Fibroblast of lung (primary cell): Measurements from ENCODE around the gene KLHL29. TPM values are rescaled to one million over a fixed set of nuclear protein-coding genes. Genes with fewer than 3 reads are reported as not detected.
A peak's percentile ranks its signal among the peaks of the same experiment; 100 is the strongest.

Experiments used
- DNase-seq, 2 donors: peaks; one replicate each; pipeline versions ENCODE4 v3.0.0 to v3.0.0-alpha.2; 2010; ENCODE audit warnings: low read depth in 2 of 2
- H2AFZ ChIP-seq: 2 replicates; pipeline ENCODE4 v1.5.1; 2012; ENCODE audit warnings: low read length, control low read depth, inconsistent platforms
- H3K27ac ChIP-seq: 2 replicates; pipeline ENCODE4 v1.5.1; 2011; ENCODE audit warnings: low read length, control low read depth; ENCODE audit not compliant: insufficient read depth
- H3K27me3 ChIP-seq: 2 replicates; pipeline ENCODE4 v1.5.1; 2011; ENCODE audit warnings: mild to moderate bottlenecking, low read length; ENCODE audit not compliant: control insufficient read depth, insufficient read depth
- H3K36me3 ChIP-seq: 2 replicates; pipeline ENCODE4 v1.5.1; 2011; ENCODE audit warnings: low read length; ENCODE audit not compliant: control insufficient read depth, insufficient read depth
- H3K4me1 ChIP-seq: 2 replicates; pipeline ENCODE4 v1.5.1; 2011; ENCODE audit warnings: low read length; ENCODE audit not compliant: control insufficient read depth, insufficient read depth; ENCODE audit errors: extremely low read depth
- H3K4me2 ChIP-seq: 2 replicates; pipeline ENCODE4 v1.5.1; 2011; ENCODE audit warnings: low read length, control low read depth; ENCODE audit not compliant: insufficient read depth; ENCODE audit errors: extremely low read depth
- H3K4me3 ChIP-seq, 4 experiments: fragments of 200-600 bp in 1 of 4; sonication (generic) in 1 of 4; replicated peaks in 1 of 4; 2 replicates each; pipeline ENCODE4 v1.5.1; 2011 to 2016; ENCODE audit warnings: low read length in 4 of 4, low read depth in 3 of 4, mild to moderate bottlenecking in 3 of 4, control low read depth in 2 of 4, inconsistent platforms in 1 of 4, mixed read lengths in 1 of 4; ENCODE audit not compliant: insufficient read depth in 1 of 4; ENCODE audit errors: control extremely low read depth in 1 of 4
- H3K79me2 ChIP-seq: 2 replicates; pipeline ENCODE4 v1.5.1; 2012; ENCODE audit warnings: mild to moderate bottlenecking, low read length, inconsistent platforms; ENCODE audit not compliant: control insufficient read depth, insufficient read depth
- H3K9ac ChIP-seq: 2 replicates; pipeline ENCODE4 v1.5.1; 2011; ENCODE audit warnings: mild to moderate bottlenecking, low read length, control low read depth; ENCODE audit not compliant: insufficient read depth
- H3K9me3 ChIP-seq: 2 replicates; pipeline ENCODE4 v1.5.1; 2012; ENCODE audit warnings: low read depth, low read length; ENCODE audit not compliant: control insufficient read depth, insufficient read depth
- H4K20me1 ChIP-seq: 2 replicates; pipeline ENCODE4 v1.5.1; 2011; ENCODE audit warnings: low read length; ENCODE audit not compliant: control insufficient read depth, insufficient read depth; ENCODE audit errors: extremely low read depth
- EZH2 ChIP-seq: IDR thresholded peaks from 2 replicates; pipeline ENCODE4 v1.5.1; 2012; ENCODE audit warnings: low read length, control low read depth, mild to moderate bottlenecking; ENCODE audit errors: missing control alignments
- polyA plus RNA-seq, 2 donors: library from polyadenylated mRNA; depleted of rRNA in 1 of 2; stranded (reverse) in 1 of 2; unstranded in 1 of 2; fragments of >200 nt; gene quantifications; 2 replicates each; pipeline ENCODE4 v1.2.1, GENCODE V29; 2011 to 2012; ENCODE audit warnings: missing spikeins in 1 of 2
- total RNA-seq: library from RNA; depleted of rRNA; stranded (reverse); fragments of >200 nt; gene quantifications from 2 replicates; pipeline ENCODE4 v1.2.1, GENCODE V29; 2014
- TF ChIP-seq, protein P1 (sequence below), 2 donors: IDR thresholded peaks in 1 of 2; conservative IDR thresholded peaks in 1 of 2; 1 replicate in 1 of 2; 2 replicates in 1 of 2; pipeline ENCODE4 v1.5.1; 2011 to 2012; ENCODE audit warnings: low read length in 2 of 2, control low read depth in 1 of 2, inconsistent platforms in 1 of 2, low read depth in 1 of 2, mild to moderate bottlenecking in 1 of 2

Gene KLHL29
- total and polyA plus RNA-seq, 2 donors (not counting 1 experiment from before 2014, with no cell fraction given) = 7.1 to 7.9 TPM

DNA sequence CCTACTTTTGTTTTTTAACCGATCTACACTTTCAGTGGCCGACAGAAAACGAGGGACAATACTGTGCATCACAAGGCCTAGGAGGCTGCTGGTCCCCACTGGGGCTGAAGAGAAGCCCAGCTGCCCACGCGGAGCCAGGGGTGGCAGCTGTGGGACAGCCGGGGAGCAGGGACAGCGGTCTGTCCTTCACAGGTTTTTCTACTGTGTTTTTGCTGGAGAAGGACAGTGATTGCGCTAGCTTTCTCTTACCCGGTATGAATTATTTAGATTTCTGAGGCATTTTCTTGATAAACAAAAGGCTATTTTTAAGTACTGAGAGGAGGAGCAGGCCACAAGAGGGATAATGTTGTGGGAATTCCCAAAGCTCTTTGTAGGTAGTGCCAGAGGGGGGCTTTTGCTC, 322.1 kb downstream of the KLHL29 start:
- H3K4me1 ChIP-seq = no peaks in the 10 kb centered on the region
- H3K27ac ChIP-seq = no peak overlapping the region
- H3K27me3 ChIP-seq = no peaks in the 10 kb centered on the region
- peak in 1 of 2 donors; percentile 18 for DNase-seq
- TF ChIP-seq, protein P1, sequence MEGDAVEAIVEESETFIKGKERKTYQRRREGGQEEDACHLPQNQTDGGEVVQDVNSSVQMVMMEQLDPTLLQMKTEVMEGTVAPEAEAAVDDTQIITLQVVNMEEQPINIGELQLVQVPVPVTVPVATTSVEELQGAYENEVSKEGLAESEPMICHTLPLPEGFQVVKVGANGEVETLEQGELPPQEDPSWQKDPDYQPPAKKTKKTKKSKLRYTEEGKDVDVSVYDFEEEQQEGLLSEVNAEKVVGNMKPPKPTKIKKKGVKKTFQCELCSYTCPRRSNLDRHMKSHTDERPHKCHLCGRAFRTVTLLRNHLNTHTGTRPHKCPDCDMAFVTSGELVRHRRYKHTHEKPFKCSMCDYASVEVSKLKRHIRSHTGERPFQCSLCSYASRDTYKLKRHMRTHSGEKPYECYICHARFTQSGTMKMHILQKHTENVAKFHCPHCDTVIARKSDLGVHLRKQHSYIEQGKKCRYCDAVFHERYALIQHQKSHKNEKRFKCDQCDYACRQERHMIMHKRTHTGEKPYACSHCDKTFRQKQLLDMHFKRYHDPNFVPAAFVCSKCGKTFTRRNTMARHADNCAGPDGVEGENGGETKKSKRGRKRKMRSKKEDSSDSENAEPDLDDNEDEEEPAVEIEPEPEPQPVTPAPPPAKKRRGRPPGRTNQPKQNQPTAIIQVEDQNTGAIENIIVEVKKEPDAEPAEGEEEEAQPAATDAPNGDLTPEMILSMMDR (conservative IDR thresholded peaks at IDR 0.05 in 1 of 2, IDR thresholded peaks at IDR 0.05 in 1 of 2; ENCODE audit: low read depth in 1 of 2, low read length in 2 of 2) = no peak
- TF ChIP-seq EZH2 = no peak
- peaks cover 10% of the 10 kb centered on the region for H3K36me3 ChIP-seq
- H3K4me3 ChIP-seq = no peak overlapping the region
- no peaks in the 10 kb centered on the region for H4K20me1 ChIP-seq
- no peaks in the 10 kb centered on the region for H3K79me2 ChIP-seq
- H3K9ac ChIP-seq = no peak overlapping the region
- H2AFZ ChIP-seq = no peak overlapping the region
- peak overlapping the region; percentile 54 for H3K4me2 ChIP-seq
- H3K9me3 ChIP-seq = no peaks in the 10 kb centered on the region

DNA sequence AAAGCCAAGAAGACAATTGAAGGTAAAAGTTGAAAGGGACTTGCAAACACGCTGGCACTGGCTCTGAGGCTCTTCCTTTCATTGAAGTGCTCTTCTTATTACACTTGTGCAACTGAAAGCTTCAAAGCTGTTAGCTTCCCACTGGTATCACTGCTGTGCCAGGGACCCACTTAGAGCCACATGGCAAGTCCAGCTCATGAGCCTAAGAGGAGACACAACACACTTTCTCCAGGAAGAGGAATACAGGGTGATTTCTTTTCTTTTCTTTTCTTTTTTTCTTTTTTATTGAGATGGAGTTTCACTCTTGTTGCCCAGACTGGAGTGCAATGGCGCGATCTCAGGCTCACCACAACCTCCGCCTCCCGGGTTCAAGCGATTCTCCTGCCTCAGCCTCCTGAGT, 323.8 kb downstream of the KLHL29 start:
- no peak overlapping the region for H3K4me3 ChIP-seq
- no peak overlapping the region for H3K27ac ChIP-seq
- no peaks in the 10 kb centered on the region for H3K9me3 ChIP-seq
- H3K27me3 ChIP-seq = no peaks in the 10 kb centered on the region
- no peak overlapping the region for H2AFZ ChIP-seq
- peaks cover 8% of the 10 kb centered on the region for H3K36me3 ChIP-seq
- H4K20me1 ChIP-seq = no peaks in the 10 kb centered on the region
- H3K79me2 ChIP-seq = no peaks in the 10 kb centered on the region
- no peak for DNase-seq
- no peak overlapping the region for H3K4me2 ChIP-seq
- TF ChIP-seq, protein P1 (conservative IDR thresholded peaks at IDR 0.05 in 1 of 2, IDR thresholded peaks at IDR 0.05 in 1 of 2; ENCODE audit: low read depth in 1 of 2, low read length in 2 of 2) = no peak
- TF ChIP-seq EZH2 = no peak
- no peak overlapping the region for H3K9ac ChIP-seq
- H3K4me1 ChIP-seq = no peaks in the 10 kb centered on the region

DNA sequence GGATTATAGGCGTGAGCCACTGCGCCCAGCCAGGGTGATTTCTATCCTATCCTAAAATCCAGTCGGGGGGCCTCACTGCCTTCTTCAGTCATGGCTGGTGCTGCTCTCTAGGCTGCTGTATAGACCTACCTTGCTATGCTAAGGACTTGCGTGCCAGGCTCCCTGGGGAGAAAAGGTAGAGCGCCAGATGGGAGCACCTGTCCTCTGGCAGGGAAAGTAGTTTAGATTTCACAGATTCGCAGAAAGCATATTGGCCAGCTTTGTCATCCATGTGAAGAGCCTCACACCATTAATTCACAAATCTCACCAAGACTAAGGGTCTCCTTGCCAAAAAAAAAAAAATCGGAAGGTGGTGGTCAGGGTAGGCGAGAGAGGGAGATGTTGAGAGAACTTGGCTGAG, 324.3 kb downstream of the KLHL29 start:
- no peaks in the 10 kb centered on the region for H3K79me2 ChIP-seq
- no peaks in the 10 kb centered on the region for H4K20me1 ChIP-seq
- no peaks in the 10 kb centered on the region for H3K9me3 ChIP-seq
- TF ChIP-seq, protein P1 (conservative IDR thresholded peaks at IDR 0.05 in 1 of 2, IDR thresholded peaks at IDR 0.05 in 1 of 2; ENCODE audit: low read depth in 1 of 2, low read length in 2 of 2) = no peak
- TF ChIP-seq EZH2 = no peak
- no peak overlapping the region for H3K27ac ChIP-seq
- no peak overlapping the region for H3K4me3 ChIP-seq
- no peaks in the 10 kb centered on the region for H3K4me1 ChIP-seq
- H2AFZ ChIP-seq = no peak overlapping the region
- no peak overlapping the region for H3K9ac ChIP-seq
- H3K4me2 ChIP-seq = no peak overlapping the region
- no peak for DNase-seq
- peaks cover 6% of the 10 kb centered on the region for H3K36me3 ChIP-seq
- no peaks in the 10 kb centered on the region for H3K27me3 ChIP-seq
